Small intestine (tissue), 7 donors: ENCODE measurements around the gene AP3S2. TPM values are rescaled to one million over a fixed set of nuclear protein-coding genes. Genes with fewer than 3 reads are reported as not detected.

Source experiments
- DNase-seq, 2 donors: peaks; one replicate each; pipeline versions ENCODE4 v3.0.0 to v3.0.0-alpha.2; 2013
- FAIRE-seq: peaks from 2 replicates; lab custom pipeline; 2012; peaks lifted over from hg19 to GRCh38; lab: Jason Lieb, UNC
- H3K27ac ChIP-seq, 3 donors: one replicate each; pipeline ENCODE4 v1.5.1; 2013; ENCODE audit warnings: low read length in 2 of 3, mild to moderate bottlenecking in 2 of 3, control low read depth in 1 of 3, inconsistent platforms in 1 of 3, low read depth in 1 of 3, moderate library complexity in 1 of 3
- H3K27me3 ChIP-seq, 3 donors: one replicate each; pipeline ENCODE4 v1.6.1; 2013; ENCODE audit warnings: low read length in 3 of 3, inconsistent platforms in 1 of 3; ENCODE audit not compliant: control insufficient read depth in 3 of 3, insufficient read depth in 3 of 3
- H3K36me3 ChIP-seq, 3 donors: one replicate each; pipeline ENCODE4 v1.6.1; 2013; ENCODE audit warnings: low read length in 3 of 3, inconsistent platforms in 1 of 3, low read depth in 1 of 3, mild to moderate bottlenecking in 1 of 3, moderate library complexity in 1 of 3; ENCODE audit not compliant: control insufficient read depth in 3 of 3, insufficient read depth in 2 of 3
- H3K4me1 ChIP-seq, 3 donors: one replicate each; pipeline ENCODE4 v1.6.1; 2013; ENCODE audit warnings: low read length in 2 of 3, inconsistent platforms in 1 of 3, low read depth in 1 of 3, mild to moderate bottlenecking in 1 of 3, moderate library complexity in 1 of 3; ENCODE audit not compliant: control insufficient read depth in 3 of 3, insufficient read depth in 2 of 3
- H3K4me3 ChIP-seq, 3 donors: one replicate each; pipeline ENCODE4 v1.5.1; 2013; ENCODE audit warnings: low read length in 3 of 3, control low read depth in 1 of 3, inconsistent platforms in 1 of 3, low read depth in 1 of 3, mild to moderate bottlenecking in 1 of 3, moderate library complexity in 1 of 3
- H3K9me3 ChIP-seq, 2 donors: one replicate each; pipeline ENCODE4 v1.6.1; 2013; ENCODE audit warnings: low read depth in 1 of 2, low read length in 1 of 2; ENCODE audit not compliant: control insufficient read depth in 2 of 2, insufficient read depth in 1 of 2
- WGBS, 3 donors: extraction: QIAGEN DNeasy Blood & Tissue Kit; methylation state at CpG; one replicate each; pipeline ENCODE4 v1.1.7; 2013; 5-methylcytosine and 5-hydroxymethylcytosine counted together
- polyA plus RNA-seq, 4 donors: library from polyadenylated mRNA; stranded (reverse) in 3 of 4; unstranded in 1 of 4; fragments of 200-250 nt in 3 of 4; fragments of 120-200 nt in 1 of 4; gene quantifications; one replicate each; pipeline versions ENCODE4 v1.2.1 to v1.2.3, GENCODE V29; 2013
- donor health status: healthy with polysubstance abuse.
- donor health status: control.
- donor health status: control.
- donor health status: Bipolar disorder and iron deficiency.
- donor health status: healthy.

The AP3S2 gene
- polyA plus RNA-seq, 4 donors = 22.7 to 33.3 (median 27.6) TPM

- WGBS, 3 donors = 90 to 92% (median 90%) methylated on average over 17 of the region's 17 CpGs
- H3K4me1 ChIP-seq = peaks cover 0 to 20% (median 2%) of the 10 kb centered on the region in 3 donors
- FAIRE-seq (no peak), DNase-seq (no peak)
- H3K27ac ChIP-seq = no peak overlapping the region
- peaks cover 6 to 31% (median 7%) of the 10 kb centered on the region in 3 donors for H3K36me3 ChIP-seq
- no peaks in the 10 kb centered on the region for H3K9me3 ChIP-seq
- H3K27me3 ChIP-seq = no peaks in the 10 kb centered on the region
- H3K4me3 ChIP-seq = no peak overlapping the region
Measured at GRCh38 chr15:89829616-89830440, 64.0 kb downstream of the AP3S2 start.

- no peak for DNase-seq
- no peak overlapping the region for H3K4me3 ChIP-seq
- 69 to 78% (median 75%) methylated on average over 7 to 8 of the region's 8 CpGs for WGBS, 3 donors
- no peaks in the 10 kb centered on the region for H3K9me3 ChIP-seq
- no peak for FAIRE-seq
- peak overlapping the region in 1 of 3 donors; percentile 34 for H3K27ac ChIP-seq
- peaks cover 0 to 20% (median 2%) of the 10 kb centered on the region in 3 donors for H3K4me1 ChIP-seq
- H3K36me3 ChIP-seq = peaks cover 4 to 25% (median 4%) of the 10 kb centered on the region in 3 donors
- H3K27me3 ChIP-seq = no peaks in the 10 kb centered on the region
Measured at GRCh38 chr15:89829161-89829560, 64.6 kb downstream of the AP3S2 start.

GRCh38 chr15:89828281-89829145, 65.3 kb downstream of the AP3S2 start:
- Histone ChIP-seq H3K27ac (peak overlapping the region in 2 of 3 donors; percentile 11 to 79), H3K4me3 (no peak overlapping the region), H3K27me3 (no peaks in the 10 kb centered on the region), H3K4me1 (peaks cover 0 to 20% (median 2%) of the 10 kb centered on the region in 3 donors), H3K36me3 (peaks cover 0 to 20% (median 2%) of the 10 kb centered on the region in 3 donors), H3K9me3 (no peaks in the 10 kb centered on the region)
- DNase-seq = peak in 1 of 2 donors; percentile 77
- FAIRE-seq = no peak
- 35 to 45% (median 44%) methylated on average over 17 of the region's 17 CpGs for WGBS, 3 donors

GRCh38 chr15:89827829-89828228, 66.0 kb downstream of the AP3S2 start:
- peaks cover 0 to 20% (median 2%) of the 10 kb centered on the region in 3 donors for H3K4me1 ChIP-seq
- H3K27me3 ChIP-seq = no peaks in the 10 kb centered on the region
- H3K9me3 ChIP-seq = no peaks in the 10 kb centered on the region
- DNase-seq = peak in 1 of 2 donors; percentile 74
- H3K36me3 ChIP-seq = peaks cover 0 to 19% (median 1%) of the 10 kb centered on the region in 3 donors
- peak overlapping the region in 2 of 3 donors; percentile 11 to 79 for H3K27ac ChIP-seq
- FAIRE-seq = no peak
- WGBS, 3 donors = 35 to 68% (median 44%) methylated on average over 3 to 4 of the region's 4 CpGs
- no peak overlapping the region for H3K4me3 ChIP-seq

GRCh38 chr15:89826671-89827655, 66.8 kb downstream of the AP3S2 start:
- FAIRE-seq = no peak
- no peak overlapping the region for H3K27ac ChIP-seq
- no peak overlapping the region for H3K4me3 ChIP-seq
- peaks cover 0 to 20% (median 2%) of the 10 kb centered on the region in 3 donors for H3K4me1 ChIP-seq
- peaks cover 0 to 15% (median 0%) of the 10 kb centered on the region in 3 donors for H3K36me3 ChIP-seq
- WGBS, 3 donors = 85 to 91% (median 89%) methylated on average over 13 of the region's 13 CpGs
- no peaks in the 10 kb centered on the region for H3K27me3 ChIP-seq
- no peaks in the 10 kb centered on the region for H3K9me3 ChIP-seq
- DNase-seq = no peak

- no peaks in the 10 kb centered on the region for H3K9me3 ChIP-seq
- no peak overlapping the region for H3K27ac ChIP-seq
- peaks cover 0 to 20% (median 2%) of the 10 kb centered on the region in 3 donors for H3K4me1 ChIP-seq
- no peaks in the 10 kb centered on the region for H3K27me3 ChIP-seq
- H3K36me3 ChIP-seq = peaks cover 0 to 5% (median 0%) of the 10 kb centered on the region in 3 donors
- H3K4me3 ChIP-seq = no peak overlapping the region
- FAIRE-seq = no peak
- no peak for DNase-seq
- 68 to 75% (median 74%) methylated on average over 10 of the region's 10 CpGs for WGBS, 3 donors
Measured at GRCh38 chr15:89825271-89825940, 68.4 kb downstream of the AP3S2 start.

- Histone ChIP-seq H3K27me3 (no peaks in the 10 kb centered on the region), H3K4me3 (no peak overlapping the region), H3K4me1 (peaks cover 0 to 20% (median 2%) of the 10 kb centered on the region in 3 donors), H3K9me3 (no peaks in the 10 kb centered on the region), H3K36me3 (peaks cover 0 to 2% (median 0%) of the 10 kb centered on the region in 3 donors), H3K27ac (no peak overlapping the region)
- DNase-seq (no peak), FAIRE-seq (no peak)
- WGBS, 3 donors = 81 to 90% (median 88%) methylated on average over 6 to 7 of the region's 7 CpGs
Measured at GRCh38 chr15:89824607-89824867, 69.3 kb downstream of the AP3S2 start.
